Heart left ventricle (tissue), 16 donors: Measurements from ENCODE around the gene GYG2. TPM values are rescaled to one million over a fixed set of nuclear protein-coding genes. Genes with fewer than 3 reads are reported as not detected.

Experiments
- ATAC-seq, 4 donors: fragments of 200-7000 bp; cut with Tn5 transposase; one replicate each; pipeline ENCODE4 v1.9.1; 2020 to 2022; ENCODE audit warnings: moderate library complexity in 4 of 4, mild to moderate bottlenecking in 3 of 4, moderate number of reproducible peaks in 1 of 4
- DNase-seq, 5 donors: peaks; one replicate each; pipeline ENCODE4 v3.0.0-alpha.2; 2020
- H3K27ac ChIP-seq, 12 donors: fragments of 200-600 bp; sonication (generic) in 4 of 12; one replicate each; pipeline versions ENCODE4 v1.5.0 to v1.8.0; 2016 to 2022; ENCODE audit warnings: mild to moderate bottlenecking in 2 of 12
- H3K27me3 ChIP-seq, 9 donors: fragments of 200-600 bp; sonication (generic) in 2 of 9; one replicate each; pipeline versions ENCODE4 v1.5.1 to v1.8.0; 2016 to 2022; ENCODE audit warnings: mild to moderate bottlenecking in 3 of 9
- H3K36me3 ChIP-seq, 9 donors: fragments of 200-600 bp; sonication (generic) in 2 of 9; one replicate each; pipeline versions ENCODE4 v1.5.0 to v1.8.0; 2018 to 2022; ENCODE audit warnings: mild to moderate bottlenecking in 2 of 9
- H3K4me1 ChIP-seq, 12 donors: fragments of 200-600 bp; sonication (generic) in 4 of 12; one replicate each; pipeline versions ENCODE4 v1.5.0 to v1.8.0; 2016 to 2022; ENCODE audit warnings: mild to moderate bottlenecking in 3 of 12
- H3K4me3 ChIP-seq, 12 donors: fragments of 200-600 bp; sonication (generic) in 4 of 12; one replicate each; pipeline versions ENCODE4 v1.5.0 to v1.8.0; 2017 to 2022; ENCODE audit warnings: mild to moderate bottlenecking in 9 of 12, moderate library complexity in 4 of 12
- H3K9me3 ChIP-seq, 12 donors: fragments of 200-600 bp; sonication (generic) in 4 of 12; one replicate each; pipeline versions ENCODE4 v1.5.0 to v1.8.0; 2016 to 2022; ENCODE audit warnings: mild to moderate bottlenecking in 1 of 12
- POLR2A ChIP-seq, 2 donors: fragments of 450-650 bp; IDR thresholded peaks; one replicate each; pipeline ENCODE4 v1.6.1; 2017; ENCODE audit warnings: antibody characterized with exemption in 2 of 2, mild to moderate bottlenecking in 2 of 2, moderate library complexity in 2 of 2
- WGBS, 4 donors: extraction: QIAGEN DNeasy Blood & Tissue Kit in 2 of 4; methylation state at CpG; one replicate each; pipeline versions ENCODE4 v1.1.5 to v1.1.7; 2013 to 2018; 5-methylcytosine and 5-hydroxymethylcytosine counted together
- intact Hi-C, 10 donors: fragments of 100-400 bp; cut with DNase I; formaldehyde crosslinking; loops; one replicate each; pipeline versions ENCODE4 v1.11.1 to v1.14.2; 2022
- polyA plus RNA-seq, 2 donors: library from polyadenylated mRNA; stranded (reverse); fragments of 200-250 nt; gene quantifications; one replicate each; pipeline ENCODE4 v1.2.3, GENCODE V29; 2013
- total RNA-seq, 9 donors: library from RNA; depleted of rRNA in 2 of 9; stranded (reverse); fragments of >200 nt in 2 of 9; fragmentation: NEBNext Ultra II Directional in 3 of 9; extraction: Animal tissue kit (Norgen Biotek cat#: 25700) in 3 of 9; gene quantifications; one replicate each; pipeline versions ENCODE4 v1.1.0 to v1.2.4, GENCODE V29; 2016 to 2023
- TF ChIP-seq, protein P1 (sequence below), 12 donors: fragments of 200-600 bp; sonication (generic) in 4 of 12; IDR thresholded peaks; one replicate each; pipeline versions ENCODE4 v1.5.0 to v1.8.0; 2018 to 2022; ENCODE audit warnings: antibody characterized with exemption in 12 of 12, mild to moderate bottlenecking in 5 of 12
- donor health status: ischemic (EF 13 %, LVEDD 7.1; RV severe dilation, severe dysfunction).
- donor health status: healthy with polysubstance abuse.
- donor health status: DM: no; HTN: yes; CAD: no.
- donor health status: DM: no; HTN: no; CAD: no.
- donor health status: ischemic (EF 25% LVEDD 6.9; RV normal size, moderate dysfunction).
- donor health status: ischemic (EF 25% LVEDD 5.7; RV mildly dilated, moderate dysfunction).
- donor health status: healthy.
- donor health status: DM: yes; HTN: yes; CAD: no.
- donor health status: ischemic (EF 35%, LVEDD 5.7; RV mildly dilated, moderate dysfunction).
- donor health status: nonischemic (EF 11% LVEDD 7.7; RV severe dilation, severe dysfunction).
- donor health status: DM: yes; HTN: yes; CAD: no.
- donor health status: PGD.
- donor health status: ischemic (EF 29% LVEDD 5.4; RV normal size, mild dysfunction).
- donor health status: nonischemic (EF 23%, LVEDD 6.1; RV moderate dilation, normal function).

Gene GYG2
- total and polyA plus RNA-seq, 11 donors = 0.38 to 13.2 (median 1.00) TPM

DNA sequence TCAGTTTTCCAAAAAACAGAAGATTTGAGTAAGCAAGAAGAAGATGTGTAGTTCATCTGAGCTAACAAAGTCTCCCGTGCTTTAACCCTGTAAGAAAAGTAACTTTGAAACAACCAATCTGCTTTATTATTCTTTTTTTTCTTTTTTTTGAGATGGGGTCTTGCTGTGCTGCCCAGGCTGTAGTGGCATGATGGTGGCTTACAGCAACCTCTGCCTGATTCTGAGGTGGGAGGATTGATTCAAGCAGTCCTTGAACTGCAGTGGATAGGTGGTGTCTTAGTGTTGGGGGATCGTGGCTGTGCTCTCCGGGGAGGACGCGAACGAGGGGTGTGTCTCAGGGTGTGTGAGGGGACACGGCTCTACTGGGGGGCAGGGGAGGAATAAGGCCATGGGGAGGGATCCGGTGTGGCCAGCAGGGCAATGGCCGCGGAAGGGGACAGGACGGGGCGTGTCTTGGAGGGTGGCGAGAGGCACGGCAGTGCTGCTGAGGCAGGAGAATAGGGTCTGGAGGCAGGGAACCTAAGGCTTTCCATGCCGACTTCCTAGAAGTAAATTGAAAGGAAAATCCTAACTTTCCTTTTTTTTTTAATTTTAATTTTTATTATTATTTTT, 98.0 kb downstream of the GYG2 start:
- no peak overlapping the region for H3K4me3 ChIP-seq
- ATAC-seq = no peak

DNA sequence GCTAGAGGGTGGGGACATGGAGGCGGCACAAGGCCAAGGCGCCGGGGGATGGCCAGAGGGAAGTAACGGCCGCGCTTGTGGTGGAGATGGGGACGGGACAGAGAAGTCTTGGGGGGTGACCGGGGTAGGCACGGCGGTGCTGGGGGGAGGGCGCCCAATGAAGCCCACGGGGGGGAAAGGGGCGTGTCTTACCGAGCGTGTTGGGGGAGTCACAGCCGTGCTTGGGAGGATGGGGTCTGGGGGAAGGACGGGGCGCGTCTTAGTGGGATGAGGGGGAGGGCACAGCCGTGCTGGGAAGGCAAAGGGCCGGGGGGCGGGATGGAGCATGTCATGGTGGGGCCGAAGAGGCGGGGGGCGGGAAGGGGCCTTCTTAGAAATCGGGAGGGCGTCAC, 99.5 kb downstream of the GYG2 start:
- Histone ChIP-seq H3K27ac (peak overlapping the region in 11 of 12 donors; percentile 33 to 100 (median 94)), H3K27me3 (no peaks in the 10 kb centered on the region), H3K4me3 (peak overlapping the region; percentile 46 to 99 (median 67)), H3K4me1 (peaks cover 0 to 7% (median 0%) of the 10 kb centered on the region in 12 donors), H3K9me3 (peaks cover 0 to 15% (median 0%) of the 10 kb centered on the region in 12 donors), H3K36me3 (peaks cover 0 to 6% (median 0%) of the 10 kb centered on the region in 9 donors)
- intact Hi-C loops = loop anchor here in 1 of 10 donors (10.0 kb wide), 1 partner anchor 223 kb away; no protein-coding TSS in a partner anchor
- no peak for TF ChIP-seq POLR2A (IDR thresholded peaks at IDR 0.05)
- TF ChIP-seq, protein P1, sequence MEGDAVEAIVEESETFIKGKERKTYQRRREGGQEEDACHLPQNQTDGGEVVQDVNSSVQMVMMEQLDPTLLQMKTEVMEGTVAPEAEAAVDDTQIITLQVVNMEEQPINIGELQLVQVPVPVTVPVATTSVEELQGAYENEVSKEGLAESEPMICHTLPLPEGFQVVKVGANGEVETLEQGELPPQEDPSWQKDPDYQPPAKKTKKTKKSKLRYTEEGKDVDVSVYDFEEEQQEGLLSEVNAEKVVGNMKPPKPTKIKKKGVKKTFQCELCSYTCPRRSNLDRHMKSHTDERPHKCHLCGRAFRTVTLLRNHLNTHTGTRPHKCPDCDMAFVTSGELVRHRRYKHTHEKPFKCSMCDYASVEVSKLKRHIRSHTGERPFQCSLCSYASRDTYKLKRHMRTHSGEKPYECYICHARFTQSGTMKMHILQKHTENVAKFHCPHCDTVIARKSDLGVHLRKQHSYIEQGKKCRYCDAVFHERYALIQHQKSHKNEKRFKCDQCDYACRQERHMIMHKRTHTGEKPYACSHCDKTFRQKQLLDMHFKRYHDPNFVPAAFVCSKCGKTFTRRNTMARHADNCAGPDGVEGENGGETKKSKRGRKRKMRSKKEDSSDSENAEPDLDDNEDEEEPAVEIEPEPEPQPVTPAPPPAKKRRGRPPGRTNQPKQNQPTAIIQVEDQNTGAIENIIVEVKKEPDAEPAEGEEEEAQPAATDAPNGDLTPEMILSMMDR (IDR thresholded peaks at IDR 0.05) = no peak
- ATAC-seq (peak; percentile 27 to 47 (median 42)), DNase-seq (peak; percentile 38 to 75 (median 66))
- 2 to 9% (median 4%) methylated on average over 17 to 26 of the region's 27 CpGs for WGBS, 4 donors

More for the DNA sequence above, 98.0 kb downstream of the GYG2 start:
- peaks cover 0 to 12% (median under 1%) of the 10 kb centered on the region in 9 donors for H3K36me3 ChIP-seq
- no peaks in the 10 kb centered on the region for H3K27me3 ChIP-seq
- peaks cover 0 to 15% (median 0%) of the 10 kb centered on the region in 12 donors for H3K9me3 ChIP-seq
- H3K4me1 ChIP-seq = peaks cover 0 to 7% (median 0%) of the 10 kb centered on the region in 12 donors
- WGBS, 4 donors = 94 to 97% (median 95%) methylated on average over 15 of the region's 15 CpGs
- TF ChIP-seq, protein P1 (IDR thresholded peaks at IDR 0.05) = no peak
- TF ChIP-seq POLR2A (IDR thresholded peaks at IDR 0.05) = no peak
- intact Hi-C loops = loop anchor here in 1 of 10 donors (10.0 kb wide), 1 partner anchor 222 kb away; no protein-coding TSS in a partner anchor
- DNase-seq = no peak
- H3K27ac ChIP-seq = peak overlapping the region in 1 of 12 donors; percentile 94

DNA sequence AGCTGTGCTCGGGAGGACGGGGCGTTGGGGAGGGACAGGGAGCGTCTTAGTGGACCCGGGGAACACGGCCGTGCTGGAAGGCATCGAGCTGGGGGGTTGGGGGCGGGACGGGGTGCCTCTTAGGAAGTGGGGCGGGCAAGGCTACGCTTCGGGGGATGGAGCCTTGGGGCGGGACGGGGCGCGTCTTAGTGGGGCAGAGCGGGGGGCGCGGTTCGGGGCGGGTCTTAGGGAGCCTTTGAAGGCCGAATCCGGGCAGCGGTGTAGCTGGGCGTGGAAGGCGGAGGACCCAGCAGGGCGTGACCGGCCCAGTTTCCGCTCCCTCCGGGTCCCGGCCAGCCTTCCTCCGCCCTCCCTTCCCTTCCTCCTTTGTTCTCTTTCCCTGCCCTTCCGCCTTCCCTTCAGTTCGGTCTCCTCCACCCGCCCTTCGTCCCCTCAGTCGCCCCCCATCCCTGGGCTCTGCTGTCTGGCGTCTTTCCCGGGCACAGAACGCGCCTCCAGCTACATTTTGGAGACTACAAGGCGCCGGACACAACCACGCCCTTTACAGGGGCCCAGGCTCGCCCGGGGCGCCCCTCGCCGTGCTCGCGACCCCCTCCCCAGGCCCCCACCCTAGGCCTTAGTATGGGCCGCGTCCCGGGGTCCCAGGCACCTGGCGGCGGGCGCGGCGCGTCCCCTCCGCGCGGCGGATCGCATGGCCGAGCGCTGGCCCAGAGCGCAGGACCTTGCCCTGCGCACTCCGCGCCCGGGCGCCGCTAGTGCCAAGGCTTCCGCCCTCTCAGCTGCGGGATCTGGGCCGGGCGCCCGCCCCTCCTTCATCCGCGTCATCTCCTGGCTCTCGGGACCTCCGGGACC, 100.1 kb downstream of the GYG2 start, which contains the start of gene ARSD:
ARSD (minus strand) TSS at position 757 of the 852 bp plus-strand sequence; CDS start at position 693, 64 bp downstream.
- peaks cover 0 to 7% (median 0%) of the 10 kb centered on the region in 12 donors for H3K4me1 ChIP-seq
- peak within 1 kb of the TSS; percentile 46 to 99 (median 67) for H3K4me3 ChIP-seq
- no peaks in the 10 kb centered on the region for H3K27me3 ChIP-seq
- WGBS, 4 donors = 1% methylated on average over 63 to 82 of the region's 84 CpGs
- H3K27ac ChIP-seq = peak within 1 kb of the TSS; percentile 80 to 100 (median 90)
- peaks cover 0 to 6% (median 0%) of the 10 kb centered on the region in 9 donors for H3K36me3 ChIP-seq
- intact Hi-C loops = loop anchor here in 1 of 10 donors (10.0 kb wide), 1 partner anchor 224 kb away; no protein-coding TSS in a partner anchor
- H3K9me3 ChIP-seq = peaks cover 0 to 15% (median 0%) of the 10 kb centered on the region in 12 donors
- ATAC-seq (peak; percentile 94 to 98 (median 96)), DNase-seq (peak; percentile 87 to 96 (median 93))
- TF ChIP-seq, protein P1 (IDR thresholded peaks at IDR 0.05) = no peak
- TF ChIP-seq POLR2A (IDR thresholded peaks at IDR 0.05) = peak in 1 of 2 donors; percentile 71
